GM19099 (cell line): ENCODE results near the gene JAK1.

Experiments used
- POLR2A ChIP-seq: IDR thresholded peaks from 3 replicates; pipeline ENCODE4 v1.6.1; 2011; ENCODE audit warnings: low read depth; ENCODE audit not compliant: insufficient read length; ENCODE audit errors: extremely low read depth

Gene JAK1

GRCh38 chr1:64850846-64851245 lies 115.5 kb downstream of the JAK1 start:
- TF ChIP-seq POLR2A, result no peak

GRCh38 chr1:64849942-64850341 lies 116.4 kb downstream of the JAK1 start:
- TF ChIP-seq POLR2A, result no peak

DNA sequence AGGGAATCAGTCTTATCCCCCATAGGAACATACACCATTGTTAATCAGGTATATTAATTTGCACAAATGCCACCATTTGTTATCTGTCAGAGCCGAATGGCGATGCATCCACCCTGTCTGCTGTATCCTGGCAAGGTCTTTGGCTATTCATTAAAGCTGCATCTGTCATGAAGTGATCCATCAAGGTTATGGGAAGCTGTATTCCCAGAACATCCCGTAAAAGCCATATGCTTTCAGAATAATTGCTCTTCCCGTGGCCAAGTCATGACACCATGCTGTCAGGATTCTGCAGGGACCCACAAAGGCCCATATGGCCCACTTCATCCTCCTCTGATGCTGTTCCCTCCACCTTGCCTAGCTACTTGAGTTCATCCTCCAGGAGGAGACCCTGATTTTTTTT lies 117.5 kb downstream of the JAK1 start:
- TF ChIP-seq POLR2A, result no peak

DNA sequence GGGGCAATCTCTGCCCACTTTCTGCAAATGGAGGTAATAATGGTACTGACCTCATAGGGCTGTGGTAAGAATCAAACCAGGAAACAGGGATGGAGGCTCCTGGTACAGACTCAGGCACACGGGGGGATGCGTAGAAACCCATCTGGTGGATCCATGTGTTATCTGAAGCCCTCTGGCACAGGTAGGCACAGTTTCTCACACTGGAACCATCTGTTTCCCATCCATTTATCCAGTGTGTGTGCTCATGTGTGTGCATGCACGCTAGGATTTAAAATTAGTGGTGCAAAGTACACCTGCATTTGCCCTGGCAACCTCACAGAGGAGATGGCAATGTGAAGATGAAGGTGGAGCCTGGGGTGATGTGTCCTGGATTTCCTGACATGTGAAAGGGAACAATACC lies 118.2 kb downstream of the JAK1 start:
- no peak for TF ChIP-seq POLR2A

DNA sequence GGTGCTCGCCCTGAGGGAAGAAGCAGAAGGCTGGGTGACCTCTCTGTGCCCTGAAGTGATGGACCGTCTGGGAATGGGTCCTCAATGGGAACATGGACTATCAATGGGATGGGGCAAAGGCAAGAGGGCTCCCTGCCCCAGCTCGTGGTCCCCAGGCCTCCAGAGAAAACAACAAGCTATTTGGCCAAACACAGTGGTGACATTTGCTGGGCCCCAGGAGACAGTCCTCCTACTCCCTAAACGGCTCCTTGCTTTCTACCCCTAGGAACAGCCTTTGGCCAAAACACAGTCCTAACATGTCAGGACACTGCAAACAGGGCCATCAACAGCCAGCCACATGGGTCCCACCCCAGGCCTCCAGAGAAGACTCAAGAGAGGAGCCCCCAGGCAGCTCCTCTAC lies 118.7 kb downstream of the JAK1 start:
- TF ChIP-seq POLR2A, result no peak

DNA sequence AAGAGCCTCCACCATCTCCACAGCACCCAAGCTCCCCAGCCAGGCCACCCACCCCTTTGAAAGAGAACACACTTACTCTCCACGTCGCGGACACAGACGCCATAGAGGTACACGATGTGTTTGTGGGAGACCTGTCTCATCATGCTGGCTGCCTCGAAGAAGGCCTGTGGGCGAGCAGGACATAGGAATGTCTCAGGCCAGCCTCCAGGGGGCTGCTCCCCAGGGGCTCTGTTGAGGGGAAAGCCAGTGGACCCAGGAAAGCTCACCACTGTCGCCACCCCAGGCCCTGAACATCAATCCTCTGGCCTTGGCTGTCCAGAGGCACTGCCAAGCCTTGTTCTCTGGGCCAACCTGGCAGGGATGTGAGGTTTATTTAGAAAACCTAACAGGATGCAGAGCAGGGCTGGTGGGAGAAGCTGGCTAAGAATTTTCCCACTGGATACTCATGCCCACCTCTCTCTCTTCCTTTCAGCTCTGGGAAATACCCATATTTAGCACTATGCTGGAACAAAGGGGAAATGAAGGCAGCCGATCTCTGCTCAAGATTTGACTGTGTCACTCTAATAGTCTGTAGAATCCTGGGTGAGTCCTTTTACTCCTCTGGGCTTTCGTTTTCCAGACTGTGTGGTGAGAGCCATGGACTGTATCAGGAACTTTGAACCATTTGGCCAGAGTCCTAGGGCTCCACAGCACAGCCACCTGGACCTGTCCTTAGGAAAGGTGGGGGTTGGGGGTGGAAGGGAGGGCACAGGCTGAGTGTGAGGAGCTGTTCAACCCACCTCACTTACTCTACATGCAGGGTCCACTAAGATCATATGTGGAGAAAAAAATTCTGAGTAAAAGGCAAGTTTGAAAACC lies 119.5 kb downstream of the JAK1 start:
- no peak for TF ChIP-seq POLR2A

GRCh38 chr1:64845831-64846425 lies 120.4 kb downstream of the JAK1 start:
- TF ChIP-seq POLR2A, result no peak

DNA sequence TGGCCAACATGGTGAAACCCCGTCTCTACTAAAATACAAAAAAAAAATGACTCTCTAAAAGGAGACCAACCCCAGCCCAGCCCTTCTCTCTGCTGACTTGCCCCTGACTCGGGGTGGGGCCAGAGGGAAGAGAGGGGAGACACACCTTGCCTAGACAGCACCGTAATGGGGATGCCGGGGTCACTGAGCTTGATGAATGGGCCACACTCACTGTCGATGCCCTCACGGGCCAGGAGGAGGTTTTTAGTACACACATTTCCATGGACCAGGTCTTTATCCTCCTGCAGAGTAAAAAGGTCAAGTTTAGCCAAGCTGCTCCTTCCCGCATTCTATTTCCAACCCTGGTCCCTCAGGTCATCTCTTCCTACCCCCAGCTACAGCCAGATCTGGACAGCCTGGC lies 121.7 kb downstream of the JAK1 start:
- TF ChIP-seq POLR2A, result no peak

- no peak for TF ChIP-seq POLR2A
Observed at GRCh38 chr1:64844175-64844574, 122.2 kb downstream of the JAK1 start.

DNA sequence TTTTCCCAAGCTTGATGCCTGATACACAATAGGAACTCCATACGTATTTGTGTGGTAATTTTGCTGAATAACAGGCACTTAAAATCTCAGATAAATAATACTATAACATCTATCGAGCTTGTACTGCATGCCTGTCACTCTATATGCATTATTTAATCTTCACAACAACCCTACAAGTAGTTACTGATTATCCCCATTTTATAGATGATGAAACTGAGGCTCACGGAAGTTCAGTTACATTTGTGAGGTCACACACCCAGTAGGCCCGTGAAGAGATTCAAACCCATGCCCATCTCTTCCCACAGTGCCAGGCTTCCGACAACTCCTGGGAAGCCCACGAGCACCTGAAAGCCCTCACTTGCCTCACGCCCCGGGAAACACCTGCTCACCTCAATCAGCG lies 122.7 kb downstream of the JAK1 start:
- TF ChIP-seq POLR2A, result no peak

DNA sequence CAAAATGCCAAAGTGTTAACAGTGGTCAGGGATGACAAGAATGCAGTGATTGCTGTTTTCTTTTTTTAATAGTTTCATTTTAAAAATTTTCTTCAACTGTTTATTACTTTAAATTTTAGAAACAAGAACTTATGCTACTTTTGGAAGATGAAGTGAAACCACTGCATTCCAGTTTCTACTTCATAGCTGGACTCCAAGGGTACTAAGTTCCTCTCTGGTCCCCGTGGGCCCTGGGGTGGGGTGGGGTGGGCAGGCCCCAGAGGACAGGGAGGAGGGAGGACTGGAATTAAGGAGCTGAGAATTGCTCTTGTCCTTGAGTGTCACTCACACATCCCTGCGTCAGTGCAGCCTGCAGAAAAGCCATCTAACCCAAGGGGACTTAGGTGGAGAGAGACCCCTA lies 124.1 kb downstream of the JAK1 start:
- TF ChIP-seq POLR2A, result no peak

DNA sequence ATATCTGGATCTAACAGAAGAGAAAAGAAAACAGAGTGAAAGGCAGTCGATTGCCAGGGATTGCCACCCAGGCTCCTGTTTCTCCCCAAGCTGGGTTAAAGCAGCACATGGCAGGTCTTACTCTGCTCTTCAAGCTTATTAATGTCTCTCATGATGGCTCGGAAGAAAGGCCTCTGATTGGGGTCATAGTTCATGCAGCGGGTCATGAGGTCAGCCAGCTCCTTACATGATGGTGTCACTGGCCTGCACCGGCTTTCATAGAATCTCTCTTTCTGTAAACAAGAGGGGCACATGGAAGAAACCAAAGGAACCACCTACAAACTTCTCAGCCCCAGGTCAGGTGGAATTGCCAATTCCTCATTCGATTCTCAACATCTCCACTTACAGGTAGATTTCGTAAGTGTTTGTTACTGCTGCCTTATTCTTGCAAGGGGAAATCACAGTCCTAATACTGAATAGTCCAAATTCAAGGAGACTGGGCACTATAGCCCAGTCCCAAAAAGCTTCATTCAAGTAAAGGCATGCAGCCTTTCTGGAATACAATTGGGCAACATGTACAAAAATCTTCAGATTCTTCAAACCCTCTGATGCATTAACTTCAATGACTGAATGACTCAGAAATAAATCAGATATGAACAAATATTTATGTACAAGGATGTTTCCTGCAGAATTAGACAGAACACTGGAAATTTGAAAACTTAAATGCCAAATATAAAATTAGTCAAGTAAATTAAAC lies 124.9 kb downstream of the JAK1 start:
- TF ChIP-seq POLR2A, result no peak

- no peak for TF ChIP-seq POLR2A
Observed at GRCh38 chr1:64839732-64840405, 126.5 kb downstream of the JAK1 start.

DNA sequence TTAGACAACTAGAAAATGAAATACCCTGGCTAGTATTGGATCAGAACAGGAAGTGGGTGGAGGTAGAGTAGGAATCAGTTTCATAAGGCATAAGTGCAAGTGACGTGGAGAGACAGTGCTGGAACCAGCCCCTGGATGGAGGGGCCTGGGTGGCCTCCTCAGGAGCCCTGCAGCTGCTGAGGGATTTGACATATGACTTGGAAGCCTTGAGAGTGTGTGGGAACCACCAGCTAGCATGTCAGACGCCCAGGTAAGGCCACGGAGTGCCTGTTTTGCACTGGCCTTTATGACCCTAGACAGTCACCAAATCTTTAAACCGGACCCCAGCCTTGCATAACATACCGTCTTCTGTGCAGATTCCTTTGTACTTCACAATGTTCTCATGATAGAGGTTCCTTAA lies 127.1 kb downstream of the JAK1 start:
- TF ChIP-seq POLR2A, result no peak

DNA sequence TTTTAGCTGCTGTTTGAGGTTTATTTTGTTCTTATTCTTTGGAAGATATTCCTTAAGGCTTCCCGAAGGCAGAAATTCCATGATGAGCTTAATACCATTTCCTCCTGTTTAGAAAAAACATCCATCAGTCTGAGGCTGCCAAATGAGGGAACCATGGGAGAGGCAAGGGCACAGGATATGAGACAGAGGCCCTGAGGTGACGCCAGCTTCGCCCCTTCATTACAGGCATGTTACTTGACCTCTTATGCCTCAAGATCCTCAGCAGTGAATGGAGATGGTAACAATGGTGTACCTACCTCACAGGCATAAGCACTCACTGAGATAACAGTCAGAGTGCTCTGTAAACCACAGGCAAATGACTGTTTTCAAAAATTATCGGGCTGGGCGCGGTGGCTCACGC lies 127.9 kb downstream of the JAK1 start:
- no peak for TF ChIP-seq POLR2A
